ENCODE measurements around the gene FXN.
A peak's percentile ranks its signal among the peaks of the same experiment; 100 is the strongest.
"Not testable (repeated sequence)": the region's sequence is repeated elsewhere in the genome, so short reads cannot be mapped to it uniquely, and the experiment has no call there.

FXN gene

GRCh38 chr9:69035438-69036308 is at the start of gene FXN:
TSS of gene FXN (plus strand) at chr9:69035752. CDS start at chr9:69035783, 31 bp downstream.
- DNase-seq: peak; percentile 82

DNA sequence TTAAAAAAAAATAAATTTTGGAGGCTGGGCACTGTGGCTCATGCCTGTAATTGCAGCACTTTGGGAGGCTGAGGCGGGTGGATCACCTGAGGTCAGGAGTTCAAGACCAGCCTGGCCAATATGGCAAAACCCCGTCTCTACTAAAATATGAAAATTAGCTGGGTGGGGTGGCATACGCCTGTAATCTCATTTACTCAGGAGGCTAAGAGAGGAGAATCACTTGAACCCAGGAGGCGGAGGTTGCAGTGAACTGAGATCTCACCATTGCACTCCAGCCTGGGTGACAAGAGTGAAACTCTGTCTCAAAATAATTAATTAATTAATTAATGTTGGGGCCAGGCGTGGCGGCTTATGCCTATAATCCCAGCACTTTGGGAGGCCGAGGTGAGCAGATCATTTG is 48.6 kb upstream of the FXN start:
- DNase-seq: not testable (repeated sequence)

GRCh38 chr9:68991457-68991856 is 44.1 kb upstream of the FXN start:
- no peak for DNase-seq

- no peak for DNase-seq
These were observed 39.8 kb upstream of the FXN start for GRCh38 chr9:68995776-68996175.

DNA sequence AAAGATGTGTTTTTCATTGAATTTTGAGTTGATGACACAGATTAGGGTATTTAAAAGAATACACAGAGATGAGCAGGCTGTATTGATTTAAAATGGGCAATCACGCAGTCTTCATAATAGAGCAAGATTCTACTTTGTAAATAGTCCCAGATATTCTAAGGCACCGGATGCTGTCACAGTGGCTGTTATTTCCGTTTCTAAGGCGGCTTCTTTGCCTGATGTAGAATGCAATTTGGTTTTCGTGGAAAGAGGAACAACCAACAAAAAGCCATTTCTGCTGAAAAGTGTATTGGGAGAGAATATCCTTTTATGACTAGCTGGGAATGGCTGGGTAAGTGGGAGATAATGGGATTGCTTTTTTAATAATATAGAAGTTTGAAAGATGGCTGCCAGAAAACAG is 39.1 kb upstream of the FXN start:
- DNase-seq: no peak

GRCh38 chr9:68997666-68998065 is 37.9 kb upstream of the FXN start:
- DNase-seq: no peak

DNA sequence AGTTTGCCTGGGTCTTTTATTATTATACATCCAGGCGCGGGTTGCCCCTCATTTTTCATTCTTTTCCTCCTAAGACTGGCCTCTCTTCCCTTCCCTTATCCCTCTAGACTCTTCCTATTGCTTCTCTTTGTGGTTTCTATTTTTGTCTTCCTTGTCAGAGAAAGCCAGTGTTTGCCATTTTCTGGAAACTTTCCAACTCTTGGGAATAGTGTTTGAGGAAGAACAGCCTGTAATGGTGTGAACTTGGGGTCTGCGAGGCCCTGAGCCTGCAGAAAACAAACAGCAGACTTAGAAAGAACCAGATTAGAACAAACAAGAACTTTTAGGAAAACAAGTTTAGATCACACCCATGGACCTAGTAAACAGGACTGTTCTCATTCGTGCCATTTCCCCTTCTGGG is 37.2 kb upstream of the FXN start:
- DNase-seq: peak; percentile 15

DNA sequence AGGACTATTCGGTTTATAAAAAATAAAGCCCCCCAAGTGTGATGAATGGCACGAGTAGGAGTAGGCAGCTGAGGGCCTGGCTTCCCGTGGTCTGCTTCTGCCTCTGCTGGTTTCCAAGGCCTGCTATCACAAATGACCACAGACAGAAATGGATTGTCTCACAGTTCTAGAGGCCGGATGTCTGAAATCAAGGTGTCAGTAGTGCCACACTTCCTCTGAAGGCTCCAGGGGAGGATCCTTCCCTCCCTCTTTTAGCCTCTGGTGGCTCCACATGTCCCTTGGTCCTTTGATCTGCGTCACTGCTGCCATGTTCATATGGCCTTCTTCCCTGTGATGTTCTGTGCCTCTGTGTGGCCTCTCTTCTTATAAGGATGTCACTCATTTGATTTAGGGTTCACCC is 36.7 kb upstream of the FXN start:
- peak; percentile 70 for DNase-seq

DNA sequence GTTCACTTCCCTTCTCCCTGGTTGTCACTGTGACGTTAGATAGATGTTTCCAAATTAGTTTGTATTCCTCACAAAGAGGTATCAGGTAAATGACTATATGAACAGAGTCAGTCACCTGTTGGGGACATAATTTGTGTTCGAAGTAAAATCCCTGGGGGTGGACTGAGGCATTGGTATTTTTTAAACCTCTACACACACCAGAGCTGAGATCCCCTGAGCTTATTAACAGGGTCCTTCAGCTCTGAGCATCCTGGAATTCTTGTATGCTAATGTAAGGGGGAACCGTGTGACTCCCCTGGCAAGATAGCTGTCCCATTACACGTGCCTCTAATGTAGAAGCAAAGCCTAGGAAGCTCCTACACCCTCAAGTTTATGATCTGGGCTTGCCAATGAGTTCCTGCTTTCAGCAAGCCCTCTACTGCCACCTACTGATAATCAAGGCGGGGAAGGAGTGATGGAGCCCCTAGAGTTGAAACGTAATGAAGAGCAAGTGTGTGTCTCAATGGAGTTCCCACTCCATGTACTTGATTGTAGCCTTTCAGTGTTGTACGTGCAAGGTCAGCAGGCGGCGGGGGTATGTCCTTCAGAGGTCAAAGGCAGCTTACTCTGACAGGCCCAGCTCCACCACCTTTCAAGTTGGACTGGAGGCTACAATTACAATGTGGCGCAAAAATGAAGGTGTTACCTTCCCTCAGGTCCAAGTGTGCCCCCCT is 36.0 kb upstream of the FXN start:
- DNase-seq: peak; percentile 95

DNA sequence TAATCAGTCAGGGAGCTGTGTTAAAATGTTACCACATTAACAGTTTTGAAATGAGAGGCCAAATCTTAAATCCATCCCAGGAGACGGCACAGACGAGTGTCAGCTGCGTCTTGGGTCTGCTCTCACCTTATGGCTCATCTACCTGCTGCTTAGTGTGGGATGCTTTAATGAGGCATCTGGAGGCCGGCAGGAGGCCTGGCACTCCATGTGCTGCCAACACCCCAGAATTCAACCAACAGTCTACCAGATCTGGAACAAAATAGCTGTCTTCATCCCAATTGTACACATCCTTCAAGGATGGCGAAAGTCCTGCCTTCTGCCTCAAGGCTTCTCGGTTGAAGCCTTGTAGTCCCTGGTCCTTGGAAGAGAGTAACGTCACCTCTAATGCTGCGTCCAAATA is 33.6 kb upstream of the FXN start:
- no peak for DNase-seq

GRCh38 chr9:69003051-69003450 is 32.5 kb upstream of the FXN start:
- no peak for DNase-seq

GRCh38 chr9:69004836-69005235 is 30.7 kb upstream of the FXN start:
- DNase-seq: no peak

GRCh38 chr9:69009708-69010107 is 25.8 kb upstream of the FXN start:
- no peak for DNase-seq

DNA sequence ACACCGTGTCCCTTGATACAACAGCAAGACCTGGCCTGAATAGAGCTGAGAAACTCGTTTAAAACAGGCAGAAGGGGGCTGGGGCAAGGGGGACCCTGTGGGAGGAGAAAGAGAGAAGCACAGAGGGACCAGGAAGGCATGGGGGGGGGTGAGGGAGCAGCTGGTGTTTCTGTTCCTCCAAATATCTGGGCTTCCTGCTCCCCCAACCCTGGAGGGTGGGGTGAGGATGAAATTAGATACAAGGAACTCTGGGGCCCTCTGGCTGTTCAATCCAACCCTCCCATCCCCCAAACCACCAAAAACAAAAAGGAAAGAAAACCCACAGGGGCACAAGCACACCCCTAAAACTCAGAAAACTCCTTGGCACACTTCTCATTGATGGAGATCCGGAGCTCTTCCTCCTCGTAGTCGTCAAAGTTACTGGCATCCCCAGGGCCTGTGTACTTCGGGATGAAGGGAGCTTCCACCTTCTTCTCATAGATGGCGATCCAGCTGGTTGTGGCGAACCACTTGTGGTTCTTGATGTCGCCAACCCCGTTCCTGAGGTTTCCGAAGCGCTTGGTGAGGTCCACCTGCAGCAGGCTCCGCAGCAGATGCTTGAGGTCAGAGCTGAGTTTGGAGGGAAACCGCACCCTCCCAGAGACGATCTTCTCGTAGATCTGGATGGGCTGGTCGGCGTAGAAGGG is 22.7 kb upstream of the FXN start:
- DNase-seq: peak; percentile 66

- DNase-seq: no peak
These were observed 22.2 kb upstream of the FXN start for GRCh38 chr9:69013382-69013727.

DNA sequence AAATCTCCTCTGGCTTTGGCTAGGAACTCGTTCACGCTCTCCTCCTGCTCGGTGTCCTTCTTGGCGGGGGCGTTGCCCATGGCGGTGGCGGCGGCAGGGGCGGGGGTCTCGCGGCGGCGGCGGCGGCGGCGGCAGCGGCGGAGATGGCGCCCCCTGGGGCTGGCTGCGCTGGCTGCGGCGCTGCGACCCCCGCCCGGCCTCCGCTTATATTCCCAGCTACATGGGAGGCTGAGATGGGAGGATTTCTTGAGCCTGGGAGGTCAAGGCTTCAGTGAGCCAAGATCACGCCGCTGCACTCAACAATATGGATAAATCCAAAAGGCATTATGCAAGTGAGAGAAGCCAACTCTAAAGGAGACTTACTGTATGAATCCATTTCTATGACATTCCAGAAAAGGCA is 21.5 kb upstream of the FXN start, which contains the start of gene PRKACG:
Gene PRKACG (minus strand): TSS at position 101 of the 400 bp plus-strand sequence. CDS start 21 bp downstream, at position 80.
- DNase-seq: no peak

GRCh38 chr9:69016191-69017096 is 19.1 kb upstream of the FXN start:
- DNase-seq: no peak

GRCh38 chr9:69018737-69019136 is 16.8 kb upstream of the FXN start:
- peak; percentile 95 for DNase-seq

DNA sequence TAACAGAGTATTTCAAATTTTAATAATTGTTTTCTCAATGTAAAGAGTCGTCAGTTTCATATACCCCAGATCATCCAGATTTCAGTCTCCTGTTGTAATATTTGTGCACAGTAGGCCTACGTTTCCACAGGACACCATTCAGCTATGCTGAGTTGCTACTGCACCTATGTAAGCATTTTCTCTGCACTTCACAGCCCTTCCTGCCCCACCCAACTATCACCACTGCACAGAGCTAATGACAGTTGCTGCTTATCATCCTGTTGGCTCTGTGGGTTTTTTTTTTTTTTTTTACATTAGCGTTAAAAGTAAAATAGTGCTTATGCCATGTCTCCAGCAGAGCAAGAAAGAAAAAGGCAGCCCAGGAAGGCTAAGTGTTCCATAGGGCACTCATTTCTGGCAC is 15.7 kb upstream of the FXN start:
- peak; percentile 99 for DNase-seq

DNA sequence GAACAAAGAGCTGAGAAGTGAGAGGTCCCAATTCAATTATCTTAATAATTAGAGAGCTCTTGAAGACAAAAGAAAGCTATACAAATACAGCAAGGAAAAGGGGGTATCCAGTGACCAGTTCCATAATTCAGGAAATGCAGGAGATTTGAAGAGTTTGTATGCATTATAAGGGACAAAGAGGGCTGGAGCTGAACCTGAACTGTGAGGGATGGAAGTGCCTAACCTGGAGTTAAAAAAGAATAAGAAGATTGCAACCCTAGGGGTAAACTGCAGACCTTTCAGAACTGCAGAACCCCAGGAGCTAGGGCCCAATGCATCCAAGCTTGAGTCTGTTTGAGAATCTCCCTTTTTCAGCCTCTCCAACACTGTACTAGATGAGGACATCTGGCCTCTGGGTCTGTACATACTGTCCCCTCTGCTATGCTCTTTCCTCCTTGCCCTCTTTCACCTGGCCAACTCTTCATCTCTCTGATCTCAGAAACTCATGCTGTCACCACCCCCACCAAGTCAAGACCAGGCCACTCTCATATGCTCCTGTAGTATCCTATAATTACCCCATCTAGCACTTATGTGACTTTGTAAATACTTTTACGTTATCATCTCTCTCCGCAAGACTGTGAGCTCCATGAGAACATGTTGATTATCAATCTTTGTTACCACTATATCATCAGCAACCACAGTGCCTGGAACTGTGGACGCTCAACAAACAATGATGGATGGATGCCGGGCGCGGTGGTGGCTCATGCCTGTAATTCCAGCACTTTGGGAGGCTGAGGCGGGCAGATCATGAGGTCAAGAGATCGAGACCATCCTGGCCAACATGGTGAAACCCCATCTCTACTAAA is 15.0 kb upstream of the FXN start:
- peak; percentile 77 for DNase-seq

- DNase-seq: no peak
These were observed 11.9 kb upstream of the FXN start for GRCh38 chr9:69023650-69024049.

Measured in hematopoietic multipotent progenitor cell treated with erythropoietin and hydrocortisone succinate and interleukin-3 and kit ligand, for 8 days (in vitro differentiated cells).